NCI-H510A (cell line): ENCODE measurements around the gene ACKR3.

Experiments used
- DNase-seq: peaks from one replicate; lab custom pipeline; 2025; lab: John Stamatoyannopoulos, UW

ACKR3 gene

GRCh38 chr2:236550290-236550689, 19.3 kb upstream of the ACKR3 start:
- DNase-seq: no peak

- no peak for DNase-seq
Measured at GRCh38 chr2:236550701-236551465, 18.7 kb upstream of the ACKR3 start.

- DNase-seq: no peak
Measured at GRCh38 chr2:236551471-236552211, 18.0 kb upstream of the ACKR3 start.

GRCh38 chr2:236552212-236552542, 17.4 kb upstream of the ACKR3 start:
- no peak for DNase-seq

- DNase-seq: no peak
Measured at GRCh38 chr2:236552581-236553363, 16.9 kb upstream of the ACKR3 start.

- DNase-seq: no peak
Measured at GRCh38 chr2:236553522-236553921, 16.1 kb upstream of the ACKR3 start.

GRCh38 chr2:236554629-236555282, 14.9 kb upstream of the ACKR3 start:
- DNase-seq: no peak

- no peak for DNase-seq
Measured at GRCh38 chr2:236555481-236555880, 14.1 kb upstream of the ACKR3 start.

- DNase-seq: no peak
Measured at GRCh38 chr2:236557306-236558030, 12.2 kb upstream of the ACKR3 start.

GRCh38 chr2:236558036-236558435, 11.6 kb upstream of the ACKR3 start:
- DNase-seq: no peak

- DNase-seq: no peak
Measured at GRCh38 chr2:236558993-236559978, 10.3 kb upstream of the ACKR3 start.

- no peak for DNase-seq
Measured at GRCh38 chr2:236561874-236562273, 7.8 kb upstream of the ACKR3 start.

- DNase-seq: no peak
Measured at GRCh38 chr2:236562434-236562833, 7.2 kb upstream of the ACKR3 start.

- DNase-seq: no peak
Measured at GRCh38 chr2:236563953-236564352, 5.7 kb upstream of the ACKR3 start.

GRCh38 chr2:236565212-236565611, 4.4 kb upstream of the ACKR3 start:
- no peak for DNase-seq

GRCh38 chr2:236565879-236566402, 3.7 kb upstream of the ACKR3 start:
- DNase-seq: no peak

- DNase-seq: no peak
Measured at GRCh38 chr2:236566596-236566995, 3.0 kb upstream of the ACKR3 start.

GRCh38 chr2:236568068-236568921, 1.3 kb upstream of the ACKR3 start:
- DNase-seq: no peak

GRCh38 chr2:236568922-236569572, 578 bp upstream of the ACKR3 start:
- DNase-seq: no peak
